ENCODE measurements around the gene WDR43. TPM values are rescaled to one million over a fixed set of nuclear protein-coding genes. Genes with fewer than 3 reads are reported as not detected.

Gene WDR43
- total and polyA plus RNA-seq, 2 donors = 17.7 to 57.3 TPM

GRCh38 chr2:28930205-28930604, 35.7 kb downstream of the WDR43 start:
- H3K27ac ChIP-seq (ENCODE audit: low read depth) = no peak overlapping the region
- no peak for DNase-seq (ENCODE audit: extremely low spot score)
- H3K4me1 ChIP-seq (ENCODE audit: insufficient read depth) = no peaks in the 10 kb centered on the region
- H3K36me3 ChIP-seq (ENCODE audit: insufficient read depth) = peaks cover 6% of the 10 kb centered on the region
- no peak overlapping the region for H3K4me3 ChIP-seq (ENCODE audit: low read depth, low read length)
- 80% methylated on average over 1 of the region's 1 CpG for WGBS

GRCh38 chr2:28934769-28935168, 40.3 kb downstream of the WDR43 start:
- DNase-seq (ENCODE audit: extremely low spot score) = no peak
- Histone ChIP-seq H3K4me1 (ENCODE audit: insufficient read depth) (no peaks in the 10 kb centered on the region), H3K4me3 (ENCODE audit: low read depth, low read length) (no peak overlapping the region), H3K27ac (ENCODE audit: low read depth) (no peak overlapping the region), H3K36me3 (ENCODE audit: insufficient read depth) (peaks cover 2% of the 10 kb centered on the region)
- WGBS = 93% methylated on average over 2 of the region's 2 CpGs

- Histone ChIP-seq H3K4me3 (ENCODE audit: low read depth, low read length) (no peak overlapping the region), H3K4me1 (ENCODE audit: insufficient read depth) (no peaks in the 10 kb centered on the region), H3K36me3 (ENCODE audit: insufficient read depth) (peaks cover 8% of the 10 kb centered on the region), H3K27ac (ENCODE audit: low read depth) (no peak overlapping the region)
- 90% methylated on average over 3 of the region's 3 CpGs for whole genome bisulfite sequencing
- no peak for DNase-seq (ENCODE audit: extremely low spot score)
These were observed 46.5 kb downstream of the WDR43 start for GRCh38 chr2:28941008-28941407.

GRCh38 chr2:28944535-28945248, 50.2 kb downstream of the WDR43 start:
- Histone ChIP-seq H3K4me1 (ENCODE audit: insufficient read depth) (no peaks in the 10 kb centered on the region), H3K27ac (ENCODE audit: low read depth) (no peak overlapping the region), H3K4me3 (ENCODE audit: low read depth, low read length) (no peak overlapping the region), H3K36me3 (ENCODE audit: insufficient read depth) (peaks cover 8% of the 10 kb centered on the region)
- no peak for DNase-seq (ENCODE audit: extremely low spot score)
- 93% methylated on average over 14 of the region's 14 CpGs for WGBS

GRCh38 chr2:28948160-28948559, 53.7 kb downstream of the WDR43 start:
- no peaks in the 10 kb centered on the region for H3K4me1 ChIP-seq (ENCODE audit: insufficient read depth)
- 89% methylated on average over 2 of the region's 2 CpGs for WGBS
- H3K36me3 ChIP-seq (ENCODE audit: insufficient read depth) = peaks cover 2% of the 10 kb centered on the region
- H3K4me3 ChIP-seq (ENCODE audit: low read depth, low read length) = no peak overlapping the region
- H3K27ac ChIP-seq (ENCODE audit: low read depth) = no peak overlapping the region
- DNase-seq (ENCODE audit: extremely low spot score) = no peak

GRCh38 chr2:28949190-28949589, 54.7 kb downstream of the WDR43 start:
- H3K27ac ChIP-seq (ENCODE audit: low read depth) = no peak overlapping the region
- H3K36me3 ChIP-seq (ENCODE audit: insufficient read depth) = peaks cover 2% of the 10 kb centered on the region
- H3K4me3 ChIP-seq (ENCODE audit: low read depth, low read length) = no peak overlapping the region
- H3K4me1 ChIP-seq (ENCODE audit: insufficient read depth) = no peaks in the 10 kb centered on the region
- DNase-seq (ENCODE audit: extremely low spot score) = no peak
- WGBS = 94% methylated on average over 1 of the region's 1 CpG

GRCh38 chr2:28949617-28950305, 55.3 kb downstream of the WDR43 start:
- 89% methylated on average over 11 of the region's 11 CpGs for WGBS
- H3K27ac ChIP-seq (ENCODE audit: low read depth) = no peak overlapping the region
- H3K4me1 ChIP-seq (ENCODE audit: insufficient read depth) = no peaks in the 10 kb centered on the region
- DNase-seq (ENCODE audit: extremely low spot score) = no peak
- peaks cover 2% of the 10 kb centered on the region for H3K36me3 ChIP-seq (ENCODE audit: insufficient read depth)
- no peak overlapping the region for H3K4me3 ChIP-seq (ENCODE audit: low read depth, low read length)

GRCh38 chr2:28950941-28951630, 56.6 kb downstream of the WDR43 start:
- no peak overlapping the region for H3K4me3 ChIP-seq (ENCODE audit: low read depth, low read length)
- H3K36me3 ChIP-seq (ENCODE audit: insufficient read depth) = no peaks in the 10 kb centered on the region
- 96% methylated on average over 12 of the region's 12 CpGs for WGBS
- DNase-seq (ENCODE audit: extremely low spot score) = no peak
- no peaks in the 10 kb centered on the region for H3K4me1 ChIP-seq (ENCODE audit: insufficient read depth)
- no peak overlapping the region for H3K27ac ChIP-seq (ENCODE audit: low read depth)

- no peak overlapping the region for H3K4me3 ChIP-seq (ENCODE audit: low read depth, low read length)
- no peaks in the 10 kb centered on the region for H3K36me3 ChIP-seq (ENCODE audit: insufficient read depth)
- H3K27ac ChIP-seq (ENCODE audit: low read depth) = no peak overlapping the region
- no peaks in the 10 kb centered on the region for H3K4me1 ChIP-seq (ENCODE audit: insufficient read depth)
- DNase-seq (ENCODE audit: extremely low spot score) = no peak
- WGBS = 75% methylated on average over 13 of the region's 13 CpGs
These were observed 57.7 kb downstream of the WDR43 start for GRCh38 chr2:28951910-28952835.

- no peak for DNase-seq (ENCODE audit: extremely low spot score)
- Histone ChIP-seq H3K36me3 (ENCODE audit: insufficient read depth) (no peaks in the 10 kb centered on the region), H3K27ac (ENCODE audit: low read depth) (no peak overlapping the region), H3K4me1 (ENCODE audit: insufficient read depth) (no peaks in the 10 kb centered on the region), H3K4me3 (ENCODE audit: low read depth, low read length) (no peak overlapping the region)
- 49% methylated on average over 6 of the region's 6 CpGs for WGBS
These were observed 58.4 kb downstream of the WDR43 start for GRCh38 chr2:28952836-28953211.

GRCh38 chr2:28955467-28955866, 61.0 kb downstream of the WDR43 start:
- H3K36me3 ChIP-seq (ENCODE audit: insufficient read depth) = no peaks in the 10 kb centered on the region
- WGBS = 46% methylated on average over 5 of the region's 5 CpGs

GRCh38 chr2:28956415-28956826, 62.0 kb downstream of the WDR43 start:
- Histone ChIP-seq H3K4me1 (ENCODE audit: insufficient read depth) (no peaks in the 10 kb centered on the region), H3K4me3 (ENCODE audit: low read depth, low read length) (no peak overlapping the region), H3K36me3 (ENCODE audit: insufficient read depth) (no peaks in the 10 kb centered on the region), H3K27ac (ENCODE audit: low read depth) (no peak overlapping the region)
- WGBS = 26% methylated on average over 11 of the region's 11 CpGs
- DNase-seq (ENCODE audit: extremely low spot score) = no peak

More at GRCh38 chr2:28955467-28955866, 61.0 kb downstream of the WDR43 start:
- no peak for DNase-seq (ENCODE audit: extremely low spot score)
- Histone ChIP-seq H3K27ac (ENCODE audit: low read depth) (no peak overlapping the region), H3K4me3 (ENCODE audit: low read depth, low read length) (no peak overlapping the region), H3K4me1 (ENCODE audit: insufficient read depth) (no peaks in the 10 kb centered on the region)

GRCh38 chr2:28956890-28957289, 62.4 kb downstream of the WDR43 start:
- Histone ChIP-seq H3K4me3 (ENCODE audit: low read depth, low read length) (no peak overlapping the region), H3K36me3 (ENCODE audit: insufficient read depth) (no peaks in the 10 kb centered on the region), H3K4me1 (ENCODE audit: insufficient read depth) (no peaks in the 10 kb centered on the region), H3K27ac (ENCODE audit: low read depth) (no peak overlapping the region)
- DNase-seq (ENCODE audit: extremely low spot score) = no peak
- WGBS = 76% methylated on average over 15 of the region's 15 CpGs

All from urinary bladder (tissue), 4 donors.